WTC11 (cell line): ENCODE results near the gene MPDZ. TPM values are rescaled to one million over a fixed set of nuclear protein-coding genes. Genes with fewer than 3 reads are reported as not detected.

Experiments used
- ATAC-seq: fragments of 200-7000 bp; cut with Tn5 transposase; 2 replicates; pipeline ENCODE4 v1.10.0; 2021; ENCODE audit warnings: mild to moderate bottlenecking, moderate library complexity
- CTCF ChIA-PET: fragments of 300-600 bp; sonication (Branson Sonifier 250); formaldehyde crosslinking; loops from one replicate; lab custom pipeline; 2021; ENCODE audit warnings: antibody characterized with exemption; lab: Charles Lee
- POLR2A ChIA-PET: fragments of 350-600 bp; sonication (Branson Sonifier 250); formaldehyde crosslinking; loops from one replicate; lab custom pipeline; 2021; ENCODE audit warnings: antibody characterized with exemption; lab: Charles Lee
- DNase-seq: peaks from one replicate; pipeline ENCODE4 v3.0.0; 2021; ENCODE audit warnings: low spot score
- H3K27ac Mint-ChIP-seq: 2 replicates; pipeline ENCODE4 v1.8.0; 2021; ENCODE audit warnings: mixed read lengths
- H3K27me3 Mint-ChIP-seq: 2 replicates; pipeline ENCODE4 v1.8.0; 2021; ENCODE audit warnings: low read depth, mild to moderate bottlenecking, moderate library complexity, mixed read lengths
- H3K36me3 Mint-ChIP-seq: 2 replicates; pipeline ENCODE4 v1.8.0; 2021; ENCODE audit warnings: mixed read lengths
- H3K4me1 Mint-ChIP-seq: 2 replicates; pipeline ENCODE4 v1.8.0; 2022; ENCODE audit warnings: mixed read lengths
- H3K4me3 Mint-ChIP-seq: 2 replicates; pipeline ENCODE4 v1.8.0; 2021; ENCODE audit warnings: mild to moderate bottlenecking, moderate library complexity, mixed read lengths
- H3K9me3 Mint-ChIP-seq: 2 replicates; pipeline ENCODE4 v1.8.0; 2021; ENCODE audit warnings: mixed read lengths
- AR ChIP-seq: fragments of 250-450 bp; sonication (Bioruptor Pico); IDR thresholded peaks from 2 replicates; pipeline ENCODE4 v1.9.0; 2021; ENCODE audit warnings: mild to moderate bottlenecking
- ATF2 ChIP-seq: sonication (generic); formaldehyde crosslinking; IDR thresholded peaks from 2 replicates; pipeline ENCODE4 v1.8.1; 2022; ENCODE audit warnings: low read depth, missing genetic modification reagents, borderline replicate concordance
- ATF6 ChIP-seq: sonication (generic); formaldehyde crosslinking; IDR thresholded peaks from 2 replicates; pipeline ENCODE4 v1.8.1; 2023; ENCODE audit warnings: mild to moderate bottlenecking, missing genetic modification reagents
- EMX1 ChIP-seq: fragments of 250-450 bp; sonication (Bioruptor Pico); IDR thresholded peaks from 2 replicates; pipeline ENCODE4 v1.8.0; 2021; ENCODE audit warnings: mild to moderate bottlenecking
- FOXK1 ChIP-seq: sonication (generic); formaldehyde crosslinking; IDR thresholded peaks from 2 replicates; pipeline ENCODE4 v1.8.0; 2022; ENCODE audit warnings: mild to moderate bottlenecking, moderate library complexity, missing genetic modification reagents
- GABPB1 ChIP-seq: sonication (generic); formaldehyde crosslinking; IDR thresholded peaks from 2 replicates; pipeline ENCODE4 v1.8.1; 2023; ENCODE audit warnings: mild to moderate bottlenecking, missing genetic modification reagents
- HMGXB4 ChIP-seq: sonication (generic); formaldehyde crosslinking; IDR thresholded peaks from 2 replicates; pipeline ENCODE4 v1.8.1; 2023; ENCODE audit warnings: mild to moderate bottlenecking, moderate library complexity, missing genetic modification reagents
- MYBL2 ChIP-seq: sonication (generic); formaldehyde crosslinking; IDR thresholded peaks from 2 replicates; pipeline ENCODE4 v1.8.1; 2023; ENCODE audit warnings: mild to moderate bottlenecking, moderate library complexity, missing genetic modification reagents
- NR1H2 ChIP-seq: sonication (generic); formaldehyde crosslinking; IDR thresholded peaks from 2 replicates; pipeline ENCODE4 v1.9.0; 2021; ENCODE audit warnings: mild to moderate bottlenecking, moderate library complexity, missing genetic modification reagents
- NR2C2 ChIP-seq: sonication (generic); formaldehyde crosslinking; IDR thresholded peaks from 2 replicates; pipeline ENCODE4 v1.8.0; 2022; ENCODE audit warnings: mild to moderate bottlenecking, missing genetic modification reagents
- PRRX2 ChIP-seq: fragments of 250-450 bp; sonication (Bioruptor Pico); IDR thresholded peaks from 2 replicates; pipeline ENCODE4 v1.8.0; 2021; ENCODE audit warnings: mild to moderate bottlenecking
- RORB ChIP-seq: fragments of 250-450 bp; sonication (Bioruptor Pico); IDR thresholded peaks from 2 replicates; pipeline ENCODE4 v1.9.0; 2021; ENCODE audit warnings: mild to moderate bottlenecking
- ZBTB21 ChIP-seq: sonication (generic); formaldehyde crosslinking; IDR thresholded peaks from 2 replicates; pipeline ENCODE4 v1.8.1; 2023; ENCODE audit warnings: mild to moderate bottlenecking, missing genetic modification reagents, borderline replicate concordance
- ZNF138 ChIP-seq: sonication (generic); formaldehyde crosslinking; conservative IDR thresholded peaks from 2 replicates; pipeline ENCODE4 v1.8.1; 2022; ENCODE audit warnings: mild to moderate bottlenecking, moderate library complexity, missing genetic modification reagents
- ZNF219 ChIP-seq: sonication (generic); formaldehyde crosslinking; IDR thresholded peaks from 2 replicates; pipeline ENCODE4 v1.8.0; 2023; ENCODE audit warnings: missing genetic modification reagents, mild to moderate bottlenecking, borderline replicate concordance
- ZNF281 ChIP-seq: sonication (generic); formaldehyde crosslinking; IDR thresholded peaks from 2 replicates; pipeline ENCODE4 v1.8.0; 2023; ENCODE audit warnings: mild to moderate bottlenecking, missing genetic modification reagents
- ZNF416 ChIP-seq: fragments of 250-450 bp; sonication (Bioruptor Pico); IDR thresholded peaks from 2 replicates; pipeline ENCODE4 v1.9.0; 2021; ENCODE audit warnings: mild to moderate bottlenecking, inconsistent platforms
- ZNF671 ChIP-seq: fragments of 250-450 bp; sonication (Bioruptor Pico); IDR thresholded peaks from 2 replicates; pipeline ENCODE4 v1.8.0; 2021; ENCODE audit warnings: mild to moderate bottlenecking
- ZSCAN18 ChIP-seq: fragments of 250-450 bp; sonication (Bioruptor Pico); IDR thresholded peaks from 2 replicates; pipeline ENCODE4 v2.1.2; 2022; ENCODE audit warnings: mild to moderate bottlenecking, moderate library complexity
- total RNA-seq: library from RNA; stranded (reverse); gene quantifications from 3 replicates; pipeline ENCODE4 v1.2.3, GENCODE V29; 2021

The MPDZ gene
- total RNA-seq, 1 experiment from 2014 or later, result 38.5 TPM

GRCh38 chr9:13252852-13253251 is 26.6 kb downstream of the MPDZ start:
- peaks cover 24% of the 10 kb centered on the region for H3K36me3 Mint-ChIP-seq
- H3K9me3 Mint-ChIP-seq, result peaks cover 18% of the 10 kb centered on the region
- DNase-seq (no peak), ATAC-seq (no peak)
- ChIA-PET CTCF (interaction anchor here (0.7 kb wide), 1 partner anchor 1171 kb away, joined by 5 read pairs; no protein-coding TSS in a partner anchor), POLR2A (no interaction called here)
- no peak overlapping the region for H3K4me3 Mint-ChIP-seq
- H3K27ac Mint-ChIP-seq, result no peak overlapping the region
- TF ChIP-seq FOXK1 (CRISPR knock-in tag), result no peak
- no peak for TF ChIP-seq ZSCAN18 (CRISPR knock-in tag)
- no peak for TF ChIP-seq ZNF281 (CRISPR knock-in tag)
- no peaks in the 10 kb centered on the region for H3K27me3 Mint-ChIP-seq
- H3K4me1 Mint-ChIP-seq, result peaks cover 21% of the 10 kb centered on the region

- H3K27ac Mint-ChIP-seq, result no peak overlapping the region
- H3K9me3 Mint-ChIP-seq, result no peaks in the 10 kb centered on the region
- H3K4me3 Mint-ChIP-seq, result no peak overlapping the region
- DNase-seq, result no peak
- no peak for ATAC-seq
- CTCF ChIA-PET, result no interaction called here
- H3K36me3 Mint-ChIP-seq, result peaks cover 13% of the 10 kb centered on the region
- no peaks in the 10 kb centered on the region for H3K27me3 Mint-ChIP-seq
- POLR2A ChIA-PET, result no interaction called here
- peaks cover 5% of the 10 kb centered on the region; the same call in 1 of the 2 replicates for H3K4me1 Mint-ChIP-seq
- no peak for TF ChIP-seq NR1H2 (CRISPR knock-in tag)
- no peak for TF ChIP-seq ZNF416 (CRISPR knock-in tag)
- no peak for TF ChIP-seq ATF6 (CRISPR knock-in tag)
- no peak for TF ChIP-seq ZNF219 (CRISPR knock-in tag)
- TF ChIP-seq ZNF138 (CRISPR knock-in tag), result no peak
- TF ChIP-seq MYBL2, result no peak
- no peak for TF ChIP-seq RORB
- no peak for TF ChIP-seq ZNF671
- TF ChIP-seq EMX1 (CRISPR knock-in tag), result no peak
- TF ChIP-seq PRRX2 (CRISPR knock-in tag), result no peak
- no peak for TF ChIP-seq GABPB1
- TF ChIP-seq NR2C2, result no peak
- no peak for TF ChIP-seq AR (CRISPR knock-in tag)
- no peak for TF ChIP-seq HMGXB4 (CRISPR knock-in tag)
- TF ChIP-seq ZBTB21 (CRISPR knock-in tag), result no peak
- TF ChIP-seq ATF2 (CRISPR knock-in tag), result no peak
Measured at GRCh38 chr9:13244181-13244580, 35.3 kb downstream of the MPDZ start.
